Bladder microvascular endothelial cell (primary cell): Measurements from ENCODE around the gene MACO1. TPM values are rescaled to one million over a fixed set of nuclear protein-coding genes. Genes with fewer than 3 reads are reported as not detected.

ENCODE experiments used
- total RNA-seq: library from RNA; depleted of rRNA; stranded (reverse); fragments of >200 nt; gene quantifications from 2 replicates; pipeline ENCODE4 v1.2.3, GENCODE V29; 2014

Gene MACO1, protein sequence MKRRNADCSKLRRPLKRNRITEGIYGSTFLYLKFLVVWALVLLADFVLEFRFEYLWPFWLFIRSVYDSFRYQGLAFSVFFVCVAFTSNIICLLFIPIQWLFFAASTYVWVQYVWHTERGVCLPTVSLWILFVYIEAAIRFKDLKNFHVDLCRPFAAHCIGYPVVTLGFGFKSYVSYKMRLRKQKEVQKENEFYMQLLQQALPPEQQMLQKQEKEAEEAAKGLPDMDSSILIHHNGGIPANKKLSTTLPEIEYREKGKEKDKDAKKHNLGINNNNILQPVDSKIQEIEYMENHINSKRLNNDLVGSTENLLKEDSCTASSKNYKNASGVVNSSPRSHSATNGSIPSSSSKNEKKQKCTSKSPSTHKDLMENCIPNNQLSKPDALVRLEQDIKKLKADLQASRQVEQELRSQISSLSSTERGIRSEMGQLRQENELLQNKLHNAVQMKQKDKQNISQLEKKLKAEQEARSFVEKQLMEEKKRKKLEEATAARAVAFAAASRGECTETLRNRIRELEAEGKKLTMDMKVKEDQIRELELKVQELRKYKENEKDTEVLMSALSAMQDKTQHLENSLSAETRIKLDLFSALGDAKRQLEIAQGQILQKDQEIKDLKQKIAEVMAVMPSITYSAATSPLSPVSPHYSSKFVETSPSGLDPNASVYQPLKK
- total RNA-seq = 15.1 and 17.3 TPM in 2 replicates

DNA sequence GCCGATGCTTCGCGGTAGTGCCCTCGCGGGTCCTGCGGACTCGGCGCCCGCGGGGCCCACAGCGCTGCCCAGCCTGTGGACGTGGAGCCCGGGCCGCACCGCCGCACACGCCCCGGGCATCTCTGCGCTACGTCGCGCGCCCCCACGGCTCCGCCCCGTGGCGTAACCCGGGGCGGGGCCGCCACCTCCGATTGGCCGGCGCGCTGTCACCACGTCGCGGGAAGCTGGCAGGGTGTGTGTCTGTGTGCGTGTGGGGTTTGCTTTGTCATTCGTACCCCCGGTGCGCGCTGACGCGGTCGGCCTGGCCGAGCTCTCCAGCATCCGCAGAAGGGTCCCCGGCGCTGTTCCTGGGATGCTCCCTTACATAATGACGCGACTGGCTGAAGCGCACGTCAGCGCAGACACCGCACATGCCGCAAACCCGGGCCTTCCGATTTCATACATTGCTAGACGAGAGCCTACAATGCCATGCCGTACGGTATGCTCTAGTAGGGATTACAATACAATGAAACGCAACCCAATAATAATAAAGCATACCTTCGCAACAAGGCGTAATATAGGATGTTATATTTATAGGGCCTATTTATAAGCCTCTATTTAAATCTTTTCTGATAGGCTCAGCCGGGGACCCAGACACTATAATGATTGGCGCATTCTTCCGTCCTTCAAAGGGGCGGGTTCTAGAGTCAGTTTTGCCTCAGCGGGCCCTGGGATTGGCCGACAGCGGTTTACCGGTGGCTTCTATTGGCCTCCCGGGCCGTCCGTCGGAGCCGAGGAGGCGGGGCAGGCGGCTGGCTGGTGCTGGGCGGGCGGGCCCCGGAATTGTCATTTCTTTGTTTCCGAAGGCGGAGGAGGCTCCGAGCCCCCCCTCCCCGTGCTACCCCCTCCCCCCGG lies at the start of gene MACO1:
Gene MACO1, plus strand, starts transcription at position 825 of the 894 bp plus-strand sequence. CDS start 202 bp downstream, outside the sequence.

DNA sequence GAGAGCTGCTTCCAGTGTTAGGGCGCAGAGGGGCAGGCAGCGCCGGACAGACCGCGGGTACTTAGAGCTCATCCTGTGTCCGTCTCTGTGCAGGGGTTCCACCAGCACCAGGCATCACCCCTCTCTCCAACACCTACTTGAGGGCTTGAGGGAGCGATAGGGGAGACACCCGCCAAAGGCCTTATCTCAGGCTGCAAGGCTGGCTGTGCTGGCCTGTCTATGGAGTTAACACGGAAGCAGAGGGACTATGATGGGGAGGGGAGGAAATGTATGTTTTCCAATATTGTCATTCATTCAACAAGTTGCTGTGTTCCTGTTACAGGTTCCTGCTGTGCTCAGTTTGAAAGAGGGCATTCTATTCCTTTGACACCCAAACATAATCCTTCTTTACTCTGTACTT lies 10.0 kb upstream of the MACO1 start, which contains the start of gene RHCE:
Gene RHCE, minus strand, starts transcription at position 111 of the 400 bp plus-strand sequence. Its CDS starts 39 bp downstream, at position 72.

DNA sequence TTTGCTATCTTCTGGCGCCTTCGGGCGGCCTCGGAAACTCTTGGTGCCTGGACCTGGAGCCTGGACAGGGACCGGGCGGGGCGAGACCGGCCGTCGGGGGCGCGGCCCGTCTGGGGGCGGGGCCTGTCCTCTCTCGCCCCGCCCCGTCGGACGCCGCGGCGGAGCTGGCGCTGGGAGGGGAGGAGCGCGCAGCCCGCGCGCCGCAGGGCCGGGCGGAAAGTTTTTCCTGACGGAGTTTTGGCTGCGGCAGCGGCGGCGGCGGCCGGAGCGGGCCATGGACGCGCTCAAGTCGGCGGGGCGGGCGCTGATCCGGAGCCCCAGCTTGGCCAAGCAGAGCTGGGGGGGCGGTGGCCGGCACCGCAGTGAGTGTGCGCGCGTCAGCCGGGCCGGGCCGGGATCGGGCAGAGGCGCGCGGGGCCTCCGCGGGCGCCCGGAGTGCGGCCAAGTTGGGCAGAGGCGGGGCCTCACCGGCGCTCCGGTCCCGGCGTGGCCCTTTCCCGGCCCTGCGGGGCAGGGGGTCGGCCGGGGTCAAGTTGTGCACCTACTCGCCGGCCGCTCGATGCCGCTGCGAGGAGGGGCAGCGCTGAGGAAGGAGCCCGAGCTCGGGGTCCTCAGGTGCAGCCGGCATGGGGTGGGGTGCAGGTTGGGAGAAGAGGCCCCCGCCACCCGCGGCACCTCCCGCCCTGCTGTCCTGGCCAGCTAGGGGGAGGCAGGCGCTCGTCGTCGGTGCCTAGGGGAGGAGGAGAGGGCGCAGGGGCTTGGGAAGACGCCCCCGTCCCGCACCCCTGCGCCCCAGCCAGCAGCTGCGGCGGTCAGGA lies 112.9 kb downstream of the MACO1 start, which contains the start of gene LDLRAP1:
Gene LDLRAP1, plus strand, starts transcription at position 182 of the 818 bp plus-strand sequence. Its CDS starts 93 bp downstream, at position 275.

Other genes starting within 250 kb of the MACO1 start
- gene SYF2, start 198.4 kb upstream of the MACO1 start, total RNA-seq = 23.8 and 26.4 TPM in 2 replicates
- 132 and 193 TPM in 2 replicates for gene RSRP1, start 183.4 kb upstream of the MACO1 start, total RNA-seq
- 0.57 TPM in 1 of 2 replicates, not detected in the other for gene RHD, start 158.4 kb upstream of the MACO1 start, total RNA-seq
- 136 and 163 TPM in 2 replicates for gene TMEM50A, start 92.6 kb upstream of the MACO1 start, total RNA-seq
- 0.65 and 2.0 TPM in 2 replicates for gene RHCE, start 10.1 kb upstream of the MACO1 start, total RNA-seq
- 11.7 and 21.0 TPM in 2 replicates for gene LDLRAP1, start 112.7 kb downstream of the MACO1 start, total RNA-seq
- 0.25 and 0.49 TPM in 2 replicates for gene MAN1C1, start 185.9 kb downstream of the MACO1 start, total RNA-seq